Gastroesophageal sphincter (tissue), 3 donors: ENCODE measurements around the gene HMGCS2.

Experiments used
- CTCF ChIP-seq, 4 experiments: fragments of 200-600 bp in 2 of 4; fragments of 450-650 bp in 2 of 4; sonication (generic) in 1 of 4; IDR thresholded peaks; one replicate each; pipeline ENCODE4 v1.5.1; 2017 to 2019; ENCODE audit warnings: antibody characterized with exemption in 4 of 4, mild to moderate bottlenecking in 2 of 4, moderate library complexity in 2 of 4
- POLR2A ChIP-seq, 2 donors: fragments of 450-650 bp; IDR thresholded peaks; one replicate each; pipeline ENCODE4 v1.6.1; 2017; ENCODE audit warnings: antibody characterized with exemption in 2 of 2, mild to moderate bottlenecking in 2 of 2, moderate library complexity in 1 of 2
- POLR2AphosphoS5 ChIP-seq: sonication (generic); formaldehyde crosslinking; IDR thresholded peaks from one replicate; pipeline ENCODE4 v1.6.1; 2017; ENCODE audit warnings: antibody characterized with exemption

DNA sequence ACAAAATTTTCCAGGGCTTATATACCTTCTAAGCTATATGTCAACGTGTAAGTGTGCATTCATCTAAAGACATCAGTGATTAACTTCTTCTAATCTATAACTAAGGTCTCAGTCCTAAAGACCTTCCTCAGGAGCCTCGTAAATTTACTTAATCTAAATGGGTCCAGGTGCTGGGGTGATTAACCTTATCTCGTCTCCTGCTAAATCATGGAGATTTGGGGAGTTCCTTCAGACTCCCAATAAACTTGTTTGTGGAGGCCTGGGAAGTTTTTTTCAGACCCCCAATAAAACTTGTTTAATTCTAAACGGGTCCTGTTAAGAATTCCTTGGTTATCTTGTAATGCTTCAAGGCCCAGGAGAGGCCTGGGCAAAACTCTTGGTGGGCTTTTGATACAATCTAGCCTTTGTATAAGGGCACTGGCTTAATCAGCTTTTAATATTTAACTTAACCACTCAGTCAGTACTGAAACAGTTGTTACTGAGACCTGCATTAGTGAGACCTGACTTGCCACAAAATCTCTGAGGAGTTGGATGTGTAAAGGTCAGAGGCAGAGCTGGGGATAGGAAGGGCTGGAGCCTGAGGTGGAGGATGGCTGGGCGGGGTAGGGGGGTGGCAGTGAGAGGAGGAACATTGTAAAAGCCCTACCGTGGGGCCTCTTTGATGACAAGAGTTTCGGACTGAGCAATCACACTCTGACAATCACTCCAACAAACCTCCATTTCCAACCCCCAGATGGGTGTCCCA lies 6.2 kb upstream of the HMGCS2 start:
- TF ChIP-seq CTCF (IDR thresholded peaks at IDR 0.05) (no peak), POLR2AphosphoS5 (no peak), POLR2A (IDR thresholded peaks at IDR 0.05) (no peak)
